ENCODE measurements around the gene SGIP1.

DNA sequence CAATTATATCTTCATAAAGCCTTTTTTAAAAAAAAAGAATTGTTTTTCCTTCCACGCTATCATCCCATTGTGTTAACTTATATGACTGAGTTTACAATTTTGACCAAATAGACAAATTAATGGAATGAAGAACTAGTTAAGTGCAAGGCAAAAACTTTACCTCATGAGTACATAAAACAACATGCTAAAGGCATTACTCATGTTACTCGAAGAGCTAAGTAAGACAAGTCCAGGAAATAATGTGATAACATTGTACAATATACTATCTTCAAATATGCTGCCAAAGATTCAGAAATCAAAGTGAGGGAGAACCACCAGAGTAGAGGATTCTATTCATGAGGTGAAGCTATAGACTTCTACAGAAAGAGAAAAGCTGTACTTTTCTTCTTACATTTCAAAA, 194.1 kb downstream of the SGIP1 start:
- no peak for TF ChIP-seq EZH2 (IDR thresholded peaks at IDR 0.05; ENCODE audit: insufficient read depth, poor library complexity, severe bottlenecking)
- no peak for TF ChIP-seq EZH2phosphoT487 (IDR thresholded peaks at IDR 0.05; ENCODE audit: insufficient read depth, low read depth)
